Spleen (tissue), 7 donors: Measurements from ENCODE around the gene AZGP1.
A peak's percentile ranks its signal among the peaks of the same experiment; 100 is the strongest.

Source experiments
- POLR2A ChIP-seq, 3 donors: fragments of 450-650 bp; IDR thresholded peaks; one replicate each; pipeline ENCODE4 v1.5.1; 2017; ENCODE audit warnings: antibody characterized with exemption in 3 of 3, mild to moderate bottlenecking in 1 of 3
- POLR2AphosphoS5 ChIP-seq, 3 donors: sonication (generic); formaldehyde crosslinking; IDR thresholded peaks; one replicate each; pipeline ENCODE4 v1.5.1; 2017; ENCODE audit warnings: antibody characterized with exemption in 3 of 3
- TF ChIP-seq, protein P1 (sequence below), 11 experiments: fragments of 200-600 bp in 7 of 11; fragments of 450-650 bp in 4 of 11; sonication (generic) in 4 of 11; IDR thresholded peaks in 8 of 11; conservative IDR thresholded peaks in 3 of 11; 1 replicate in 7 of 11; 2 replicates in 4 of 11; pipeline versions ENCODE4 v1.4.0 to v1.8.0; 2016 to 2021; ENCODE audit warnings: antibody characterized with exemption in 11 of 11, inconsistent platforms in 4 of 11, mild to moderate bottlenecking in 1 of 11
- donor health status: DM: no; HTN: no; CAD: no; lungs with moderate emphysema.
- donor health status: DM: no; HTN: no; CAD: no.
- donor health status: DM: no; HTN: no; CAD: no.

DNA sequence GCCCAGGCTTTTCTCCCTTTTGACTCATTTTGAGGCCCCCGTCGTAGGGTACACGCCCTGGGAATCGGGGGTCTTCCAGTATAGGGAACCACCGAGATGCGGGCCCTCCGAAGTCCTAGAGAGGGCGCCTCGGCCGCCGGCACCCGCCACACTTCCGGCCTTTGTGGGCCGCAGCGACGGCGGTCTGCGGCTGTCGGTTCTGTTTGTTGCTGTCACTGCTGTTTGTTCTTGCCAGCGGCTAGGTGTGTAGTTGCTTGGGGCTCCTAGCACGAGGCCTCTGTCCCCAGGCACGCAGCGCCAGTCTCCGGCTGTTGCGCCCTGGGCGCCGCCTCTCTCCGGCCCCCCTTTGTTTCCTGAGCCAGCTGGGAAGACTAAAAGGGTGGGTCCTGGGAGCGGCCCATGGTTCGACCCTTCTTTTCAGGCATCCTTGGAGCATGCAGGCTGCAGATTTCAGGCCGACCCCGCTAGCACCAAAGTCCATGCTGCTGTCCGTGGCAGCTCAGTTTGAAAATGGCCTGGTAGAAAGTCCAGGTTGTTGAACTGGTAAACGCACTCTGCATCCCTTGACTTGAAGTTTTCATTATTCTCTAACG is 21.8 kb upstream of the AZGP1 start:
- TF ChIP-seq, protein P1, sequence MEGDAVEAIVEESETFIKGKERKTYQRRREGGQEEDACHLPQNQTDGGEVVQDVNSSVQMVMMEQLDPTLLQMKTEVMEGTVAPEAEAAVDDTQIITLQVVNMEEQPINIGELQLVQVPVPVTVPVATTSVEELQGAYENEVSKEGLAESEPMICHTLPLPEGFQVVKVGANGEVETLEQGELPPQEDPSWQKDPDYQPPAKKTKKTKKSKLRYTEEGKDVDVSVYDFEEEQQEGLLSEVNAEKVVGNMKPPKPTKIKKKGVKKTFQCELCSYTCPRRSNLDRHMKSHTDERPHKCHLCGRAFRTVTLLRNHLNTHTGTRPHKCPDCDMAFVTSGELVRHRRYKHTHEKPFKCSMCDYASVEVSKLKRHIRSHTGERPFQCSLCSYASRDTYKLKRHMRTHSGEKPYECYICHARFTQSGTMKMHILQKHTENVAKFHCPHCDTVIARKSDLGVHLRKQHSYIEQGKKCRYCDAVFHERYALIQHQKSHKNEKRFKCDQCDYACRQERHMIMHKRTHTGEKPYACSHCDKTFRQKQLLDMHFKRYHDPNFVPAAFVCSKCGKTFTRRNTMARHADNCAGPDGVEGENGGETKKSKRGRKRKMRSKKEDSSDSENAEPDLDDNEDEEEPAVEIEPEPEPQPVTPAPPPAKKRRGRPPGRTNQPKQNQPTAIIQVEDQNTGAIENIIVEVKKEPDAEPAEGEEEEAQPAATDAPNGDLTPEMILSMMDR (IDR thresholded peaks at IDR 0.05 in 8 of 11, conservative IDR thresholded peaks at IDR 0.05 in 3 of 11): peak in 9 of 11 experiments; percentile 18 to 62 (median 57)
- TF ChIP-seq POLR2A (IDR thresholded peaks at IDR 0.05): no peak
- peak; percentile 89 to 93 (median 89) for TF ChIP-seq POLR2AphosphoS5 (IDR thresholded peaks at IDR 0.05)
